HCT116 (cell line): Measurements from ENCODE around the gene USP9X.

Experiments
- CBX3 ChIP-seq: IDR thresholded peaks from 2 replicates; pipeline ENCODE4 v1.6.1; 2012; ENCODE audit warnings: low read depth
- EGR1 ChIP-seq: IDR thresholded peaks from 2 replicates; pipeline ENCODE4 v1.6.1; 2012; ENCODE audit warnings: low read depth
- EZH2 ChIP-seq: fragments of 200-600 bp; sonication (generic); IDR thresholded peaks from 2 replicates; pipeline ENCODE4 v1.6.1; 2017; ENCODE audit warnings: antibody characterized with exemption, mixed run types
- JUND ChIP-seq: IDR thresholded peaks from 2 replicates; pipeline ENCODE4 v1.6.1; 2012
- POLR2A ChIP-seq: IDR thresholded peaks from 2 replicates; pipeline ENCODE4 v1.7.0; 2011; ENCODE audit warnings: borderline replicate concordance; ENCODE audit not compliant: insufficient read depth, insufficient read length; ENCODE audit errors: extremely low read depth
- RAD21 ChIP-seq: IDR thresholded peaks from 2 replicates; pipeline ENCODE4 v1.6.1; 2012; ENCODE audit warnings: low read depth, mild to moderate bottlenecking
- SRF ChIP-seq: IDR thresholded peaks from 2 replicates; pipeline ENCODE4 v1.6.1; 2012; ENCODE audit warnings: low read depth
- YY1 ChIP-seq: IDR thresholded peaks from 2 replicates; pipeline ENCODE4 v1.6.1; 2011; ENCODE audit warnings: low read length, low read depth, moderate library complexity, mild to moderate bottlenecking; ENCODE audit not compliant: insufficient replicate concordance; ENCODE audit errors: extremely low read depth
- ZFX ChIP-seq: fragments of 450-650 bp; IDR thresholded peaks from 2 replicates; pipeline ENCODE4 v1.6.1; 2017
- ZNF274 ChIP-seq: fragments of 200-500 bp; sonication (Bioruptor generic); IDR thresholded peaks from 2 replicates; pipeline ENCODE4 v1.6.1; 2014; ENCODE audit warnings: mild to moderate bottlenecking, low read depth, low read length, inconsistent platforms
- TF ChIP-seq, protein P1 (sequence below), 3 experiments: fragments of 200-600 bp in 1 of 3; sonication (generic) in 1 of 3; IDR thresholded peaks in 2 of 3; conservative IDR thresholded peaks in 1 of 3; 2 replicates each; pipeline ENCODE4 v1.5.1; 2012 to 2017; ENCODE audit warnings: low read depth in 2 of 3, low read length in 2 of 3, antibody characterized with exemption in 1 of 3, borderline replicate concordance in 1 of 3, control low read depth in 1 of 3, mild to moderate bottlenecking in 1 of 3, mixed read lengths in 1 of 3, mixed run types in 1 of 3, moderate library complexity in 1 of 3; ENCODE audit not compliant: insufficient read depth in 1 of 3
- TF ChIP-seq, protein P2 (sequence below): IDR thresholded peaks from 2 replicates; pipeline ENCODE4 v1.6.1; 2012
- TF ChIP-seq, protein P3 (sequence below): IDR thresholded peaks from 2 replicates; pipeline ENCODE4 v1.6.1; 2012

GRCh38 chrX:41108463-41109205 is 23.4 kb downstream of the USP9X start:
- TF ChIP-seq RAD21 (no peak), POLR2A (no peak), YY1 (no peak), SRF (no peak), JUND (no peak), EGR1 (no peak), EZH2 (no peak), CBX3 (no peak), ZFX (no peak), ZNF274 (no peak)
- TF ChIP-seq, protein P1, sequence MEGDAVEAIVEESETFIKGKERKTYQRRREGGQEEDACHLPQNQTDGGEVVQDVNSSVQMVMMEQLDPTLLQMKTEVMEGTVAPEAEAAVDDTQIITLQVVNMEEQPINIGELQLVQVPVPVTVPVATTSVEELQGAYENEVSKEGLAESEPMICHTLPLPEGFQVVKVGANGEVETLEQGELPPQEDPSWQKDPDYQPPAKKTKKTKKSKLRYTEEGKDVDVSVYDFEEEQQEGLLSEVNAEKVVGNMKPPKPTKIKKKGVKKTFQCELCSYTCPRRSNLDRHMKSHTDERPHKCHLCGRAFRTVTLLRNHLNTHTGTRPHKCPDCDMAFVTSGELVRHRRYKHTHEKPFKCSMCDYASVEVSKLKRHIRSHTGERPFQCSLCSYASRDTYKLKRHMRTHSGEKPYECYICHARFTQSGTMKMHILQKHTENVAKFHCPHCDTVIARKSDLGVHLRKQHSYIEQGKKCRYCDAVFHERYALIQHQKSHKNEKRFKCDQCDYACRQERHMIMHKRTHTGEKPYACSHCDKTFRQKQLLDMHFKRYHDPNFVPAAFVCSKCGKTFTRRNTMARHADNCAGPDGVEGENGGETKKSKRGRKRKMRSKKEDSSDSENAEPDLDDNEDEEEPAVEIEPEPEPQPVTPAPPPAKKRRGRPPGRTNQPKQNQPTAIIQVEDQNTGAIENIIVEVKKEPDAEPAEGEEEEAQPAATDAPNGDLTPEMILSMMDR (IDR thresholded peaks at IDR 0.05 in 2 of 3, conservative IDR thresholded peaks at IDR 0.05 in 1 of 3; ENCODE audit: borderline replicate concordance in 1 of 3, insufficient read depth in 1 of 3, low read depth in 2 of 3, low read length in 2 of 3) = no peak
- TF ChIP-seq, protein P2, sequence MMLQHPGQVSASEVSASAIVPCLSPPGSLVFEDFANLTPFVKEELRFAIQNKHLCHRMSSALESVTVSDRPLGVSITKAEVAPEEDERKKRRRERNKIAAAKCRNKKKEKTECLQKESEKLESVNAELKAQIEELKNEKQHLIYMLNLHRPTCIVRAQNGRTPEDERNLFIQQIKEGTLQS = no peak
- TF ChIP-seq, protein P3, sequence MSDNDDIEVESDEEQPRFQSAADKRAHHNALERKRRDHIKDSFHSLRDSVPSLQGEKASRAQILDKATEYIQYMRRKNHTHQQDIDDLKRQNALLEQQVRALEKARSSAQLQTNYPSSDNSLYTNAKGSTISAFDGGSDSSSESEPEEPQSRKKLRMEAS = no peak
